B cell (primary cell): Measurements from ENCODE around the gene SLC7A1. TPM values are rescaled to one million over a fixed set of nuclear protein-coding genes. Genes with fewer than 3 reads are reported as not detected.

Source experiments
- ATAC-seq: fragments of 200-7000 bp; cut with Tn5 transposase; one replicate; pipeline ENCODE4 v1.10.0; 2021; ENCODE audit warnings: low read depth, mild to moderate bottlenecking, moderate number of reproducible peaks, moderate library complexity
- CTCF ChIA-PET: fragments of 350-600 bp; sonication (Branson Sonifier 250); formaldehyde crosslinking; loops from one replicate; lab custom pipeline; 2021; ENCODE audit warnings: antibody characterized with exemption, inconsistent platforms; lab: Charles Lee
- POLR2A ChIA-PET: fragments of 350-600 bp; sonication (Branson Sonifier 250); formaldehyde crosslinking; loops from one replicate; lab custom pipeline; 2021; ENCODE audit warnings: antibody characterized with exemption; lab: Charles Lee
- DNase-seq: peaks from one replicate; pipeline ENCODE4 v3.0.0; 2013
- H2AFZ ChIP-seq: 2 replicates; pipeline ENCODE4 v1.6.1; 2012; ENCODE audit warnings: mild to moderate bottlenecking, low read depth, low read length; ENCODE audit not compliant: insufficient read depth, poor library complexity, severe bottlenecking
- H3K27ac ChIP-seq, 2 donors: 1 replicate in 1 of 2; 2 replicates in 1 of 2; pipeline ENCODE4 v1.5.1; 2012 to 2013; ENCODE audit warnings: low read length in 2 of 2, mild to moderate bottlenecking in 2 of 2, moderate library complexity in 1 of 2
- H3K27me3 ChIP-seq, 4 experiments: fragments of 200-600 bp in 1 of 4; sonication (generic) in 1 of 4; replicated peaks in 1 of 4; 1 replicate in 2 of 4; 2 replicates in 2 of 4; pipeline versions ENCODE4 v1.6.1 to v1.7.0; 2013 to 2016; ENCODE audit warnings: low read length in 3 of 4, mild to moderate bottlenecking in 2 of 4, mixed read lengths in 1 of 4, moderate library complexity in 1 of 4; ENCODE audit not compliant: insufficient read depth in 4 of 4, control insufficient read depth in 3 of 4; ENCODE audit errors: control extremely low read depth in 1 of 4
- H3K36me3 ChIP-seq, 2 experiments: replicated peaks in 1 of 2; 1 replicate in 1 of 2; 2 replicates in 1 of 2; pipeline versions ENCODE4 v1.6.1 to v1.7.1; 2013; ENCODE audit warnings: low read length in 1 of 2; ENCODE audit not compliant: insufficient read depth in 2 of 2, control insufficient read depth in 1 of 2; ENCODE audit errors: control extremely low read depth in 1 of 2, extremely low read depth in 1 of 2
- H3K4me1 ChIP-seq, 2 donors: fragments of 200-600 bp in 1 of 2; sonication (generic) in 1 of 2; 1 replicate in 1 of 2; 2 replicates in 1 of 2; pipeline versions ENCODE4 v1.5.1 to v1.6.1; 2013 to 2017; ENCODE audit warnings: low read length in 2 of 2; ENCODE audit not compliant: control insufficient read depth in 2 of 2, insufficient read depth in 2 of 2
- H3K4me2 ChIP-seq: replicated peaks from 2 replicates; pipeline ENCODE3; 2012; ENCODE audit warnings: mild to moderate bottlenecking, low read depth, low read length; ENCODE audit not compliant: poor library complexity, severe bottlenecking
- H3K4me3 ChIP-seq, 5 experiments: fragments of 200-600 bp in 1 of 5; sonication (generic) in 1 of 5; 1 replicate in 3 of 5; 2 replicates in 2 of 5; pipeline versions ENCODE4 v1.5.1 to v1.7.0; 2011 to 2016; ENCODE audit warnings: low read length in 4 of 5, mild to moderate bottlenecking in 4 of 5, low read depth in 2 of 5, control low read depth in 1 of 5, moderate library complexity in 1 of 5; ENCODE audit not compliant: insufficient read depth in 1 of 5; ENCODE audit errors: control extremely low read depth in 1 of 5, extremely low read depth in 1 of 5
- H3K79me2 ChIP-seq: fragments of 200-600 bp; sonication (generic); one replicate; pipeline ENCODE4 v1.6.0; 2016; ENCODE audit warnings: low read length; ENCODE audit not compliant: control insufficient read depth, insufficient read depth
- H3K9ac ChIP-seq: fragments of 200-600 bp; sonication (generic); 2 replicates; pipeline ENCODE4 v1.6.1; 2017; ENCODE audit warnings: mild to moderate bottlenecking, low read length, moderate library complexity
- H3K9me3 ChIP-seq, 3 donors: one replicate each; pipeline versions ENCODE4 v1.6.1 to v1.7.1; 2013; ENCODE audit warnings: low read length in 2 of 3; ENCODE audit not compliant: control insufficient read depth in 2 of 3, insufficient read depth in 1 of 3; ENCODE audit errors: control extremely low read depth in 1 of 3
- H4K20me1 ChIP-seq: 2 replicates; pipeline ENCODE4 v1.6.0; 2012; ENCODE audit warnings: mild to moderate bottlenecking, low read length; ENCODE audit not compliant: insufficient read depth, control insufficient read depth, poor library complexity, severe bottlenecking
- H3K27ac Mint-ChIP-seq: one replicate; pipeline ENCODE4 v1.8.0; 2021; ENCODE audit warnings: mixed read lengths
- H3K27me3 Mint-ChIP-seq: one replicate; pipeline ENCODE4 v1.8.0; 2021; ENCODE audit warnings: mixed read lengths
- H3K4me1 Mint-ChIP-seq: one replicate; pipeline ENCODE4 v1.8.0; 2021; ENCODE audit warnings: mixed read lengths
- H3K4me3 Mint-ChIP-seq: one replicate; pipeline ENCODE4 v1.8.0; 2021; ENCODE audit warnings: mixed read lengths
- H3K9me3 Mint-ChIP-seq: one replicate; pipeline ENCODE4 v1.8.0; 2022; ENCODE audit warnings: mixed read lengths; ENCODE audit not compliant: insufficient read depth
- CTCF ChIP-seq: fragments of 200-600 bp; IDR thresholded peaks from one replicate; pipeline ENCODE4 v1.8.0; 2022; ENCODE audit warnings: antibody characterized with exemption, mild to moderate bottlenecking
- EZH2 ChIP-seq: IDR thresholded peaks from 2 replicates; pipeline ENCODE4 v1.6.1; 2012; ENCODE audit warnings: borderline replicate concordance, low read depth, mild to moderate bottlenecking, moderate library complexity, low read length; ENCODE audit not compliant: insufficient read depth, poor library complexity, severe bottlenecking
- WGBS: methylation state at CpG from one replicate; pipeline ENCODE4 v1.1.5; 2013; ENCODE audit warnings: missing lambda C conversion rate; ENCODE audit not compliant: insufficient coverage; 5-methylcytosine and 5-hydroxymethylcytosine counted together
- intact Hi-C: fragments of 100-400 bp; cut with micrococcal nuclease; formaldehyde crosslinking; loops from one replicate; pipeline ENCODE4 v1.10.0; 2022
- polyA plus RNA-seq: library from polyadenylated mRNA; depleted of rRNA; stranded (reverse); fragments of >200 nt; gene quantifications from 2 replicates; pipeline ENCODE4 v1.2.3, GENCODE V29; 2012
- total RNA-seq, 2 donors: library from RNA; stranded (reverse); fragments of 120-200 nt in 1 of 2; gene quantifications; 1 replicate in 1 of 2; 2 replicates in 1 of 2; pipeline versions ENCODE4 v1.2.3 to v1.2.4, GENCODE V29; 2013 to 2022

SLC7A1 gene
- total and polyA plus RNA-seq, 2 donors (not counting 1 experiment from before 2014, with no cell fraction given), result 3.3 to 23.1 TPM

GRCh38 chr13:29526741-29527140, 68.7 kb downstream of the SLC7A1 start:
- H3K4me1 Mint-ChIP-seq, result no peaks in the 10 kb centered on the region
- H3K4me3 Mint-ChIP-seq, result no peak overlapping the region
- H3K4me2 ChIP-seq, result no peak overlapping the region
- H3K36me3 ChIP-seq, result peaks cover 0 to 52% of the 10 kb centered on the region in 2 experiments
- no peak overlapping the region for H3K4me3 ChIP-seq
- H3K9me3 ChIP-seq, result no peaks in the 10 kb centered on the region
- TF ChIP-seq CTCF (no peak), EZH2 (no peak)
- H2AFZ ChIP-seq, result no peak overlapping the region
- no peaks in the 10 kb centered on the region for H3K27me3 Mint-ChIP-seq
- DNase-seq, result no peak
- H3K4me1 ChIP-seq, result no peaks in the 10 kb centered on the region
- H3K27me3 ChIP-seq, result no peaks in the 10 kb centered on the region
- whole genome bisulfite sequencing, result 97% methylated on average over 14 of the region's 14 CpGs
- no peaks in the 10 kb centered on the region for H4K20me1 ChIP-seq
- ChIA-PET CTCF (interaction anchor here (1.0 kb wide), 1 partner anchor 18 kb away, joined by 4 read pairs; no protein-coding TSS in a partner anchor), POLR2A (no interaction called here)
- H3K9ac ChIP-seq, result no peak overlapping the region
- H3K9me3 Mint-ChIP-seq, result no peaks in the 10 kb centered on the region
- H3K27ac ChIP-seq, result no peak overlapping the region
- ATAC-seq, result no peak
- H3K27ac Mint-ChIP-seq, result no peak overlapping the region
- intact Hi-C loops, result no loop called here
- H3K79me2 ChIP-seq, result no peaks in the 10 kb centered on the region

- peaks cover 0 to 50% of the 10 kb centered on the region in 2 experiments for H3K36me3 ChIP-seq
- no peak overlapping the region for H3K27ac ChIP-seq
- H3K4me3 ChIP-seq, result no peak overlapping the region
- no peak overlapping the region for H2AFZ ChIP-seq
- H3K4me1 ChIP-seq, result no peaks in the 10 kb centered on the region
- H3K79me2 ChIP-seq, result no peaks in the 10 kb centered on the region
- no peak overlapping the region for H3K9ac ChIP-seq
- H3K4me2 ChIP-seq, result no peak overlapping the region
- Mint-ChIP-seq H3K4me3 (no peak overlapping the region), H3K27me3 (no peaks in the 10 kb centered on the region), H3K4me1 (no peaks in the 10 kb centered on the region), H3K9me3 (no peaks in the 10 kb centered on the region), H3K27ac (no peak overlapping the region)
- POLR2A ChIA-PET, result no interaction called here
- intact Hi-C loops, result no loop called here
- WGBS, result 90% methylated on average over 3 of the region's 7 CpGs
- DNase-seq, result no peak
- no peaks in the 10 kb centered on the region for H3K9me3 ChIP-seq
- ATAC-seq, result no peak
- TF ChIP-seq CTCF (no peak), EZH2 (no peak)
- H3K27me3 ChIP-seq, result no peaks in the 10 kb centered on the region
- CTCF ChIA-PET, result interaction anchor here (1.0 kb wide), 1 partner anchor 17 kb away, joined by 4 read pairs; no protein-coding TSS in a partner anchor
- no peaks in the 10 kb centered on the region for H4K20me1 ChIP-seq
Measured at GRCh38 chr13:29525757-29526156, 69.7 kb downstream of the SLC7A1 start.
